ENCODE measurements around the gene ELMOD1.

Gene ELMOD1

DNA sequence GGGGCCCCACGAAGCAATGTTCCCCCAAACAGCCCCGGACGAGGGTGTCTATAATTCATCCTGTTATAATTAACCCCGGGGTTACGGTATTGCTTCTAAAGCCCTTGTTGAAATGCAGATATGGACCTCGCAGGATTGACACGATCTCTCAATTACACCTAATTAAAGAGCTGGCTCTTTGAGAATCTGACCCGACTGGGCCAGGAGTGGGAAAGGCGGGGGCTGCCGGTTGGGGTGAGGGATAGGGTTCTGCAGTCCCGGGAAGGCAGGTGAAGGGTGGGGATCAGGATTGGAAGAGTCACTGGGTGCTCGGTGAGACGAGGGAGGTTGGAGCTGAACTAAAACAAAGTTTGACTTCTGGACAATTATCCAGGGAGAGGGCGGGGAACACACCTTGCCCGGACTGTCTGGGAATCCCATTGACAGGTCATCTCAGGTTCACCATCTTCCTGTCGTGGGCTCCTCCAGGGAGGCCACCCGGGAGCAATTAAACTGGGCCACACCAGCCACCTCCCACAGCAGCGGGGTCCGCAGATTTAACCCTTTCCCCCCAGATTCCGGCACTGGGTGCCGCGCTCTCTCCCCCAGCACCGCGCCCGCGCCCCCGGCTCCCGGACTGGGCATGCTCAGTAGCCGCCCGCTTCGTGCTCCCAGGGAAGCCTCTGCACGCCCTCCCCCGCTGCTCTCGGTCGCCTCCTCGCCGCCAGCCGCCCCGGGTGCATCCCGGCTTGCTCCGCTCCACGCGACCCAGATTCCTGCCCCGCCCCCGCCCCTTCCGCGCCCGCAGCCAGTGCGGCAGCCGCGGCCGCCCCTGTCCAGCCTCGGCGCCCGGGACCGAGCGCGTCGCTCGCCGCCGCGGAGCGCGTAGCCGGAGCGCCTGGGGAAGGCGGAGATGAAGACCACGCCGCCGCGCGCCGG is at the start of gene ELMOD1:
Gene ELMOD1, plus strand, starts transcription at position 688 of the 918 bp plus-strand sequence. CDS start 27,043 bp downstream, outside the sequence.
- DNase-seq (ENCODE audit: low read depth), result peak; percentile 77
- peaks cover 34% of the 10 kb centered on the region for H3K27me3 ChIP-seq (replicated peaks; ENCODE audit: control insufficient read depth, insufficient read depth, low read length)
- H3K4me1 ChIP-seq (ENCODE audit: control insufficient read depth, insufficient read depth, low read length), result peaks cover 11% of the 10 kb centered on the region
- no peaks in the 10 kb centered on the region for H3K9me3 ChIP-seq (ENCODE audit: control insufficient read depth, low read length)
- H3K36me3 ChIP-seq (ENCODE audit: control insufficient read depth, insufficient read depth, low read length, severe bottlenecking), result no peaks in the 10 kb centered on the region
- H3K4me3 ChIP-seq (ENCODE audit: low read length), result peak within 1 kb of the TSS; percentile 90
- peak within 1 kb of the TSS; percentile 57 for H3K9ac ChIP-seq (ENCODE audit: low read length)

DNA sequence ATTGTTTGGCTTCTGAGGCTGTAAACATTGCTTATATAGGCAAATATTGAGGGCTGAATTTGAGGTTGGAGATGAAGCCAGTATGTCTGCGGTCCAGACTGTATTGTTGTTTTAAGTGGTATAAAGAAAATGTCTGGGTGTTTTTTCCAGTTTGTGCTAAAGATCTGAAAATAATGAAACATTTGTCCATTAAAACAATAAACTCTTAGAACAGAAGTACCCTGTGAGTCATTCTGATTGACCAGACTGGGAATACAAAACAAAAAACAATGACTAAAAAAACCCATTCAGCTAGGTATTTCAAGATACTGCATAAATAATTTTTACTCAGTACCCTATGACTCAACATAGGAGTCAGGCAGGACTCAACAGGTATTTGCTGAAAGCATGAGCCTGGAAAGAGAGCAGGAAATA is 45.8 kb upstream of the ELMOD1 start:
- DNase-seq (ENCODE audit: low read depth), result peak; percentile 25
- Histone ChIP-seq H3K9ac (ENCODE audit: low read length) (no peak overlapping the region), H3K9me3 (ENCODE audit: control insufficient read depth, low read length) (no peaks in the 10 kb centered on the region), H3K27me3 (replicated peaks; ENCODE audit: control insufficient read depth, insufficient read depth, low read length) (no peaks in the 10 kb centered on the region), H3K4me3 (ENCODE audit: low read length) (no peak overlapping the region), H3K4me1 (ENCODE audit: control insufficient read depth, insufficient read depth, low read length) (peaks cover 12% of the 10 kb centered on the region), H3K36me3 (ENCODE audit: control insufficient read depth, insufficient read depth, low read length, severe bottlenecking) (peaks cover 1% of the 10 kb centered on the region)

DNA sequence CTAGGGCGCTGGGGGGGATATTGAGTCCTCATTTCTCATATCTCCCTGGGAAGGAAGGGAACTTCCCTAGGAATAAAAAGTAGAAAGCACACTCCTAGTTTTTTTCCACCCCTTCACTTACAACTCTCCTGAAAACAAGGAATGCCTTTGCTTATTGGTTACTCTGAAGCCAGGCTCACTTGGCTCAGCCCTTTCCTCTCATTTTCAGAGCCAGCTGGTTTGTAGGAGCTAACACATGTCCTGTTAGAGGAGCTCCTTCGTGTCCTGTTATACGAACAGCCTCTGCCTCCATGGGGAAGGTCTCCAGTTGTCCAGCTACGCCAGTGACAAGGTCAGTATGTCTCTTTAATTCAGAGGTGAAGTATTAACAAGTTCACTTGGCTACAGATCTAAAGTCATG is 43.0 kb upstream of the ELMOD1 start:
- no peak overlapping the region for H3K9ac ChIP-seq (ENCODE audit: low read length)
- H3K36me3 ChIP-seq (ENCODE audit: control insufficient read depth, insufficient read depth, low read length, severe bottlenecking), result peaks cover 5% of the 10 kb centered on the region
- H3K27me3 ChIP-seq (replicated peaks; ENCODE audit: control insufficient read depth, insufficient read depth, low read length), result no peaks in the 10 kb centered on the region
- H3K9me3 ChIP-seq (ENCODE audit: control insufficient read depth, low read length), result no peaks in the 10 kb centered on the region
- H3K4me1 ChIP-seq (ENCODE audit: control insufficient read depth, insufficient read depth, low read length), result peaks cover 12% of the 10 kb centered on the region
- DNase-seq (ENCODE audit: low read depth), result no peak
- H3K4me3 ChIP-seq (ENCODE audit: low read length), result no peak overlapping the region

- peaks cover 15% of the 10 kb centered on the region for H3K36me3 ChIP-seq (ENCODE audit: control insufficient read depth, insufficient read depth, low read length, severe bottlenecking)
- H3K4me3 ChIP-seq (ENCODE audit: low read length), result no peak overlapping the region
- no peak overlapping the region for H3K9ac ChIP-seq (ENCODE audit: low read length)
- H3K27me3 ChIP-seq (replicated peaks; ENCODE audit: control insufficient read depth, insufficient read depth, low read length), result no peaks in the 10 kb centered on the region
- DNase-seq (ENCODE audit: low read depth), result peak; percentile 80
- no peaks in the 10 kb centered on the region for H3K9me3 ChIP-seq (ENCODE audit: control insufficient read depth, low read length)
- peaks cover 12% of the 10 kb centered on the region for H3K4me1 ChIP-seq (ENCODE audit: control insufficient read depth, insufficient read depth, low read length)
Measured at GRCh38 chr11:107549253-107549953, 41.5 kb upstream of the ELMOD1 start.

DNA sequence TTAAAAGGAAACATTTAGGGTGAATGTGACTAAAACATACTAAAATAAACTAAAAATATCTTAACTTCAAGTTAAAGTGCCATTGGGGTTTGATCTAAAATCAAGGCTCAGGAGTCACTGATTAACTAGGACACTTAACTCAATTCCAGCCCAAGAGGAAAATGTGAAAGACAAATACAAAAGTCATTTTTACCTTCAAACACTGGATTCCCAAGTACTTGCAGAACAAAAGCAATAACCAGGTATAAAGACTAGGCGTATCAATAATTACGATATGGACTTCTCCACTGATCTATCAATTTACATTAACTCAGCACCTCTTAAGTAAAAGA is 41.0 kb upstream of the ELMOD1 start:
- Histone ChIP-seq H3K9ac (ENCODE audit: low read length) (no peak overlapping the region), H3K27me3 (replicated peaks; ENCODE audit: control insufficient read depth, insufficient read depth, low read length) (no peaks in the 10 kb centered on the region), H3K9me3 (ENCODE audit: control insufficient read depth, low read length) (no peaks in the 10 kb centered on the region), H3K4me1 (ENCODE audit: control insufficient read depth, insufficient read depth, low read length) (peaks cover 9% of the 10 kb centered on the region), H3K4me3 (ENCODE audit: low read length) (no peak overlapping the region), H3K36me3 (ENCODE audit: control insufficient read depth, insufficient read depth, low read length, severe bottlenecking) (peaks cover 15% of the 10 kb centered on the region)
- DNase-seq (ENCODE audit: low read depth), result no peak

DNA sequence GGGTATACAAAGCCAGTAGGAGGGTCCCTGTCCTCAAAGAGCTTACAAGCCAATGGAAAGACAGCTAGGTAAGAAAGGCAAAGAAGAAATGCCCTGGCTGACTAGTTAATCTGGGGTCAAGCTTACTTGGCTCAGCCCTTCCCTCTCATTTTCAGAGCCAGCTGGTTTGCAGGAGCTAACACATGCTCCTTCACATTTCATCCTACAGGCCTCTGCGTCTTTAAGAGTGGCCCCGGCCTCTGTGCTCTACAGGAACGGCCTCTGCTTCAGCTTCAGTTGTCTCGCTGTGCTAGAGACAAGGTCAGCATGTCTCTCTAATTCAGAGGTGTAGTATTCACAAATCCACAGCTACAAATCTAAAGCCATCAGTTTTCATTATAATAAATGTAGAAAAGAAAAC is 40.6 kb upstream of the ELMOD1 start:
- Histone ChIP-seq H3K9ac (ENCODE audit: low read length) (no peak overlapping the region), H3K36me3 (ENCODE audit: control insufficient read depth, insufficient read depth, low read length, severe bottlenecking) (peaks cover 15% of the 10 kb centered on the region), H3K27me3 (replicated peaks; ENCODE audit: control insufficient read depth, insufficient read depth, low read length) (no peaks in the 10 kb centered on the region), H3K4me1 (ENCODE audit: control insufficient read depth, insufficient read depth, low read length) (peaks cover 6% of the 10 kb centered on the region), H3K9me3 (ENCODE audit: control insufficient read depth, low read length) (no peaks in the 10 kb centered on the region), H3K4me3 (ENCODE audit: low read length) (no peak overlapping the region)
- no peak for DNase-seq (ENCODE audit: low read depth)

GRCh38 chr11:107561688-107562087 is 29.3 kb upstream of the ELMOD1 start:
- DNase-seq (ENCODE audit: low read depth), result no peak
- Histone ChIP-seq H3K4me3 (ENCODE audit: low read length) (no peak overlapping the region), H3K9me3 (ENCODE audit: control insufficient read depth, low read length) (no peaks in the 10 kb centered on the region), H3K9ac (ENCODE audit: low read length) (no peak overlapping the region), H3K4me1 (ENCODE audit: control insufficient read depth, insufficient read depth, low read length) (peaks cover 41% of the 10 kb centered on the region), H3K36me3 (ENCODE audit: control insufficient read depth, insufficient read depth, low read length, severe bottlenecking) (peaks cover 9% of the 10 kb centered on the region), H3K27me3 (replicated peaks; ENCODE audit: control insufficient read depth, insufficient read depth, low read length) (no peaks in the 10 kb centered on the region)

DNA sequence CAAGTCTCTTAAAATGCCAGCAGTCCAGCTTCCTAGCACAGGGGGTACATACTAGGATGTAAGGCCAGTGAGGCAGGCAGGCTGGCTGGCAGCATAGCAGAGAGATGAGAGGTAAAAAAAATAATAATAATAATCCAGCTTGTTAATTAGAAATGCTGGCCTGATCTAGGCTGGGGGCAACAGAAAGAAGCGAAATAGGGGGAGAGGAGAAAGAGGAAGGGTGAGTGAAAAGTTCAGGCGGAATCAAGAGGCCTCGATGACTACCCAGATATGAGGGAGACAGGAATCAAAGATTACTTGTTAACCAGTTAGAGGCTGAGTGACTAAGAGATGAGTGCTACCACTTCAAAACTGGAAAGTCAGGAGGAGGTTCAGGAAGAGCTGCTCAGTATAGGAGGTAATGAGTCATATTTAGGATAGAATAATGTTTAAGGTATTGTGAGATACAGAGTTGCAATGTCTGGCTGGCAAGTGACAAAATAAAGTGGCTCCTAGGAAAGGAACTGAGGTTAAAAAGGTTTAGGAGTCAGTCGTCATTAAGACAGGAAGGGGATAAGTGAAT is 28.2 kb upstream of the ELMOD1 start:
- peak; percentile 46 for DNase-seq (ENCODE audit: low read depth)
- H3K4me1 ChIP-seq (ENCODE audit: control insufficient read depth, insufficient read depth, low read length), result peaks cover 41% of the 10 kb centered on the region
- H3K9ac ChIP-seq (ENCODE audit: low read length), result peak overlapping the region; percentile 50
- H3K27me3 ChIP-seq (replicated peaks; ENCODE audit: control insufficient read depth, insufficient read depth, low read length), result no peaks in the 10 kb centered on the region
- H3K4me3 ChIP-seq (ENCODE audit: low read length), result no peak overlapping the region
- peaks cover 9% of the 10 kb centered on the region for H3K36me3 ChIP-seq (ENCODE audit: control insufficient read depth, insufficient read depth, low read length, severe bottlenecking)
- H3K9me3 ChIP-seq (ENCODE audit: control insufficient read depth, low read length), result no peaks in the 10 kb centered on the region

DNA sequence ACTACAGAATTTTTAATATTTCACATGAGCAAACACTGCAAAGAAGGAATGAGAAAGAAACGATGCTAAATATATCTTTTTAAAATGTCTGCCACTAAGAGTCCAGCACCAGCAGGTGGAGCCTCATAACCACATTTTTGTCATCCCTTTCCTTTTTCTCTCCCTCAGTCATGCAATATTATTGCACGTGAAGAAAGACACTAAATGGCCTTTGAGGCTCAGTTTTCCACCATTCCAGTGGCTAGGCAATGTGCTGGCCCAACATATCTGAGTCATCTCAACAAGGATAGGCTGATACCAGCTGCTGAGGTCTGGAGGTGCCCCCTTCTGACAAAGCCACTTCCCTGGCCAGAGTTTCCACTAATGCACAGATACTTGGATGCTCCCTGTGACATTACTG is 27.2 kb upstream of the ELMOD1 start:
- Histone ChIP-seq H3K9ac (ENCODE audit: low read length) (peak overlapping the region; percentile 31), H3K27me3 (replicated peaks; ENCODE audit: control insufficient read depth, insufficient read depth, low read length) (no peaks in the 10 kb centered on the region), H3K36me3 (ENCODE audit: control insufficient read depth, insufficient read depth, low read length, severe bottlenecking) (peaks cover 8% of the 10 kb centered on the region), H3K9me3 (ENCODE audit: control insufficient read depth, low read length) (no peaks in the 10 kb centered on the region), H3K4me1 (ENCODE audit: control insufficient read depth, insufficient read depth, low read length) (peaks cover 41% of the 10 kb centered on the region), H3K4me3 (ENCODE audit: low read length) (peak overlapping the region; percentile 98)
- peak; percentile 82 for DNase-seq (ENCODE audit: low read depth)

GRCh38 chr11:107564877-107565218 is 26.1 kb upstream of the ELMOD1 start:
- no peaks in the 10 kb centered on the region for H3K27me3 ChIP-seq (replicated peaks; ENCODE audit: control insufficient read depth, insufficient read depth, low read length)
- H3K4me1 ChIP-seq (ENCODE audit: control insufficient read depth, insufficient read depth, low read length), result peaks cover 41% of the 10 kb centered on the region
- peak overlapping the region; percentile 98 for H3K4me3 ChIP-seq (ENCODE audit: low read length)
- H3K36me3 ChIP-seq (ENCODE audit: control insufficient read depth, insufficient read depth, low read length, severe bottlenecking), result no peaks in the 10 kb centered on the region
- H3K9ac ChIP-seq (ENCODE audit: low read length), result peak overlapping the region; percentile 93
- H3K9me3 ChIP-seq (ENCODE audit: control insufficient read depth, low read length), result no peaks in the 10 kb centered on the region
- no peak for DNase-seq (ENCODE audit: low read depth)

DNA sequence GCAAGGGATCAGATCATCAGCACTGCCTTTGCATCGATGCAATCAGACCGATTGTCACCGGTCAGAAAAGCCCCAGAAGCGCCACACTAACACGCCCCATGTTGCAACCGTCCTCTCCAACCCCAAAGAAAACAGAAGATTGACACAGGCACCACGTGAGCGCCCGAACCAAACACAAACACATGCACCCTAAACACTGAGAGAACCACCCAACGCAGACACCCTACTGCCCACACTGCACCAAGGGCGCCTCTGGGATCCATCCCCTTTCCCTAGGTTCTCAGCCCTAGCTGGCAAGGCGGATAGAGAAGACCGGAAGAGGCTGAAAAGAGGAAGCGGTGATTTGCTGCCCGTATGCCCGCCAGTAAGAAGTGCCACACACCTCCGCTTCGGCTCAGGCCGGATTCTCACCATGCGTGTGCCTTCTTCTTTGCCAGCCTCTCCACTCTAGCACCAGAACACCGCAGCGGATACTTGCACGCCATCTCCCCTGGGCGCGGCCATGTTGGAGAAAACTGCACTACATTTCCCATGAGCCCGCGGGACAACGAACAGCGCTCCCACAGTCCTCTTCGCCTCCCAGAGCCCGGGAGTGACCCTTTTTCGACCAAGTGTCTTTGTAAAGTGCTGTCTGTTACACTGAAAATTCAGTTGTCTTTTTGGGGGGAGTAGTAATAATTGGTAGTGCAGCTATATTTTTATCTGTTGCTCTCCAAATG is 25.6 kb upstream of the ELMOD1 start, which contains the start of gene ALKBH8:
Gene ALKBH8, minus strand, starts transcription at position 517 of the 719 bp plus-strand sequence. CDS start 4,842 bp downstream, outside the sequence.
- Histone ChIP-seq H3K9me3 (ENCODE audit: control insufficient read depth, low read length) (no peaks in the 10 kb centered on the region), H3K9ac (ENCODE audit: low read length) (peak within 1 kb of the TSS; percentile 93), H3K36me3 (ENCODE audit: control insufficient read depth, insufficient read depth, low read length, severe bottlenecking) (no peaks in the 10 kb centered on the region), H3K27me3 (replicated peaks; ENCODE audit: control insufficient read depth, insufficient read depth, low read length) (no peaks in the 10 kb centered on the region), H3K4me1 (ENCODE audit: control insufficient read depth, insufficient read depth, low read length) (peaks cover 41% of the 10 kb centered on the region), H3K4me3 (ENCODE audit: low read length) (peak within 1 kb of the TSS; percentile 98)
- DNase-seq (ENCODE audit: low read depth), result peak; percentile 89
